Measurements from ENCODE around the gene ZNF580.

DNA sequence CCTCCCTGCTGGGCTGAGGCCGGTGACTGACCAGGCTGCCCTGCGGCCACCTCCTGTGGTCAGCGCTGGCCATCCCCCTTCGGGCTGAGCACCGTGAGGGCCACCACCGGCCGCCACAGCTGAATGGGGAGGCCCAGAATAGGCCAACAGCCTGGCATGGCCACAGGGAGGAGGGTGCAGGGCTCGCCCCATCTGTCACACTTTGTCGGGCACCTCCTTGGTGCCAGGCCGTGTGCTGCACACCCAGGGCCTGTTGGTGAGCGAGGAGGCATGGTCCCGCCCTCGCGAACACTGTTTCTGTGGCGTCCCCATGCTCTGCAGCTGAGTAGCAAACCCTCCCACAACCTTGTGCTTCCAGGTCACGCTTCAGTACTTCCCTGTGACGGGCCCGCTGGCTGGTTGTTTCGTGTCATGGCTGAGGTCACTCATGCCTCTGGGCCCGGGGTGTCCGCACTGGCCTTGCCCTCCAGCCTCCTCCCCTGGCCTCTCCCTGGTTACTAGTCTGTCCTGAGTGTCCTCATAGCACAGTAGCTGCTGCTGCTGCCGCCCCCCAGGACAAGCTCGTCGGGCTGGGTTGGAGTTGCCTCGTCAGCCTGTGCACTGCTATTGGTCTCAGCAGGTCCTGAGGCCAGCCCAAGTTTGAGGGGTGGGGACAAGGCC lies 49.4 kb downstream of the ZNF580 start:
- TF ChIP-seq YY1 (IDR thresholded peaks at IDR 0.05; ENCODE audit: low read depth) (no peak), FOXM1 (IDR thresholded peaks at IDR 0.05; ENCODE audit: borderline replicate concordance, low read depth) (no peak), TAF1 (IDR thresholded peaks at IDR 0.05; ENCODE audit: low read depth) (no peak)

Data from Ishikawa (cell line).